ENCODE measurements around the gene H6PD.
"Not testable (repeated sequence)": the region's sequence is repeated elsewhere in the genome, so short reads cannot be mapped to it uniquely, and the experiment has no call there.

H6PD gene

GRCh38 chr1:9294910-9295636 is 60.5 kb downstream of the H6PD start:
- DNase-seq, result peak in 15 of 56 donors; percentile 10 to 52 (median 24)

GRCh38 chr1:9295884-9296283 is 61.3 kb downstream of the H6PD start:
- no peak for DNase-seq

- no peak for DNase-seq
Measured at GRCh38 chr1:9296850-9297249, 62.3 kb downstream of the H6PD start.

GRCh38 chr1:9297831-9298230 is 63.3 kb downstream of the H6PD start:
- DNase-seq, result no peak

- no peak for DNase-seq
Measured at GRCh38 chr1:9298282-9298681, 63.7 kb downstream of the H6PD start.

GRCh38 chr1:9299571-9300541 is 65.3 kb downstream of the H6PD start:
- not testable (repeated sequence) for DNase-seq

- DNase-seq, result no peak
Measured at GRCh38 chr1:9300573-9300972, 66.0 kb downstream of the H6PD start.

GRCh38 chr1:9302745-9303524 is 68.4 kb downstream of the H6PD start:
- no peak for DNase-seq

- DNase-seq, result no peak
Measured at GRCh38 chr1:9303916-9304315, 69.3 kb downstream of the H6PD start.

- no peak for DNase-seq
Measured at GRCh38 chr1:9305216-9305615, 70.6 kb downstream of the H6PD start.

GRCh38 chr1:9306006-9306405 is 71.4 kb downstream of the H6PD start:
- DNase-seq, result no peak

- no peak for DNase-seq
Measured at GRCh38 chr1:9307303-9307702, 72.7 kb downstream of the H6PD start.

- DNase-seq, result no peak
Measured at GRCh38 chr1:9308236-9308785, 73.7 kb downstream of the H6PD start.

GRCh38 chr1:9309080-9309479 is 74.5 kb downstream of the H6PD start:
- no peak for DNase-seq

- DNase-seq, result no peak
Measured at GRCh38 chr1:9309991-9310390, 75.4 kb downstream of the H6PD start.

GRCh38 chr1:9311029-9311428 is 76.5 kb downstream of the H6PD start:
- DNase-seq, result peak in 32 of 56 donors; percentile 10 to 64 (median 29)

GRCh38 chr1:9311479-9311878 is 76.9 kb downstream of the H6PD start:
- no peak for DNase-seq

- no peak for DNase-seq
Measured at GRCh38 chr1:9312168-9312720, 77.7 kb downstream of the H6PD start.

GRCh38 chr1:9313576-9313975 is 79.0 kb downstream of the H6PD start:
- DNase-seq, result no peak

- DNase-seq, result peak in 1 of 56 donors; percentile 9
Measured at GRCh38 chr1:9314111-9314510, 79.5 kb downstream of the H6PD start.

All from nucleus accumbens (tissue), 56 donors.